Measurements from ENCODE around the gene CTSH.
A peak's percentile ranks its signal among the peaks of the same experiment; 100 is the strongest.

The CTSH gene

DNA sequence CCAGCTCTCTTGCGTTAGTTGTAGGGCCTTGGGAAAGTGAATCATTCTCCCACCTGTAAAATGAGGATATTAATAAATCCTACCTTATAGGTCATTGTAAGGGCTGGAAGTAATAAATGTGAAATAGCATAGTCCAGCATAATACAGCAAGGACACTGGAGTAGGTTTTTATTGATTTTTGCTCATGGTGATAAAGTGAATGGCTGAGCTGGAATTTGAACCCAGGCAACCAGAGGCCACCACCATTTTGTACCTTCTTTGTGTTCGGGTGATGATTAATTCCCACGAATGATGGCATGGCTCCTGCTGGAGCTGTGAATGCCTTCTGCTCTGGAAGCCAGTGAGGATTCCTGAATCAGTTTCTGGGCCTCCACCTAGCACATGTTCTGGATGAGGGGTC is 31.8 kb downstream of the CTSH start:
- H3K4me3 ChIP-seq (replicated peaks; ENCODE audit: low read depth, low read length), result no peak overlapping the region
- DNase-seq (ENCODE audit: extremely low read depth, low read depth), result no peak
- TF ChIP-seq, protein P1, sequence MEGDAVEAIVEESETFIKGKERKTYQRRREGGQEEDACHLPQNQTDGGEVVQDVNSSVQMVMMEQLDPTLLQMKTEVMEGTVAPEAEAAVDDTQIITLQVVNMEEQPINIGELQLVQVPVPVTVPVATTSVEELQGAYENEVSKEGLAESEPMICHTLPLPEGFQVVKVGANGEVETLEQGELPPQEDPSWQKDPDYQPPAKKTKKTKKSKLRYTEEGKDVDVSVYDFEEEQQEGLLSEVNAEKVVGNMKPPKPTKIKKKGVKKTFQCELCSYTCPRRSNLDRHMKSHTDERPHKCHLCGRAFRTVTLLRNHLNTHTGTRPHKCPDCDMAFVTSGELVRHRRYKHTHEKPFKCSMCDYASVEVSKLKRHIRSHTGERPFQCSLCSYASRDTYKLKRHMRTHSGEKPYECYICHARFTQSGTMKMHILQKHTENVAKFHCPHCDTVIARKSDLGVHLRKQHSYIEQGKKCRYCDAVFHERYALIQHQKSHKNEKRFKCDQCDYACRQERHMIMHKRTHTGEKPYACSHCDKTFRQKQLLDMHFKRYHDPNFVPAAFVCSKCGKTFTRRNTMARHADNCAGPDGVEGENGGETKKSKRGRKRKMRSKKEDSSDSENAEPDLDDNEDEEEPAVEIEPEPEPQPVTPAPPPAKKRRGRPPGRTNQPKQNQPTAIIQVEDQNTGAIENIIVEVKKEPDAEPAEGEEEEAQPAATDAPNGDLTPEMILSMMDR (IDR thresholded peaks at IDR 0.05; ENCODE audit: low read depth, low read length, missing control alignments), result no peak

DNA sequence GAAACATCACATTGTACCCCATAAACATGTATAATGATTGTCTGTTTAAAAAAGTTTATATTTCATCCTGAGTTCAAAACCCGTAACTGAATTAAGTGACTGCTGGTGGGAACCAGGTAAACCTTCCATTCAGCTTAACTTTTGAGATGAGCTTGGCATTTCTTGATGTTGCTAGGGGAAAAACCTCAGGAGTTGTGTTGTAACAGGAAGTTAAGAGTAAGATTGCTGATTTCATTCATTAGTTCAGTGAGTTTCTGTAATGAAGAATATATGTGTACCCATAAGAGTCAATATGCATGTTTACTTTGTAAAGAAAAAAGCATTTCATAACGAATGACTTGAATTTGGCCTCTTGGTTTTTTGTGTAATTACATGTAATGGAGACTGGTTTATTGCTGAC is 32.5 kb downstream of the CTSH start:
- H3K4me3 ChIP-seq (replicated peaks; ENCODE audit: low read depth, low read length), result no peak overlapping the region
- no peak for DNase-seq (ENCODE audit: extremely low read depth, low read depth)
- TF ChIP-seq, protein P1 (IDR thresholded peaks at IDR 0.05; ENCODE audit: low read depth, low read length, missing control alignments), result no peak

DNA sequence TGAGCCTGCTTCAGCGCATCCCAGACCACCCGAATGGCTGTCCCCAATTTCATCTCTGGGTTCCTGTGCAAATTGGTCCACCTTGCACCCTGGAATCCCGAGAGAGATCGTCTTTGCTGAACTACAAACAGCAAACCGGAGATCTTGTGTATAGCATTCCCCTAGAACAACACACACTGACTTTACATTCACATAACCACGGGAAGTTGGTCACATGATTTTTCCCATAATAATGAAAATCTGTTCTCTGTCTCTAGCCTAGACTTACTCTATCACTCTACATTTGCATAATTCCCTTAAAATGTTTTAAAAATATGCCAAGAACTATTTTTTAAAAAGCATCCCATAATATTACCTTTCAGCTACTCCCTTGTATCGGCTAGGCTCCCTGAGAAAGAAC is 34.6 kb downstream of the CTSH start:
- no peak overlapping the region for H3K4me3 ChIP-seq (replicated peaks; ENCODE audit: low read depth, low read length)
- DNase-seq (ENCODE audit: extremely low read depth, low read depth), result no peak
- TF ChIP-seq, protein P1 (IDR thresholded peaks at IDR 0.05; ENCODE audit: low read depth, low read length, missing control alignments), result no peak

DNA sequence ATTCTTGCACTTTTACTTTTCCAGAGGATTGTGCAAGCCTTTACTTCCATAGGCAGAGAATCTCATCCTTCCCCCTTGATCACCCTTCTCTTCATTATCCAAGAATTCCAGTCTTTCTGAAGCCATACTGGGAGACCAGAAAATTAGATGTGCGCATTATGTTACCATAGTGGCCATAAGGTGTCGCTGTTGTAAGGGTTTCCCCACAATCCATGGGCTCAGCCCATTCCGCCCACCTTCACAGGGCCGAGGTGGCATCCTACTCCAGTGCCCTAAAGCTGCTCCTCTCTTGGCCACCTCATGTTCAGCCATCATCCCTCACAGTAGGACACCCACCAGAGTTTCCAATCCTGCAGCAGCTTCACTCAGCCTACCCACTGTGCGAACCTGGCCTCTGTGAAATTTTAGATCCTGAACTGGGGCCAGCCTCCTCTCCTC is 35.0 kb downstream of the CTSH start:
- TF ChIP-seq, protein P1 (IDR thresholded peaks at IDR 0.05; ENCODE audit: low read depth, low read length, missing control alignments), result peak; percentile 66
- no peak overlapping the region for H3K4me3 ChIP-seq (replicated peaks; ENCODE audit: low read depth, low read length)
- no peak for DNase-seq (ENCODE audit: extremely low read depth, low read depth)

DNA sequence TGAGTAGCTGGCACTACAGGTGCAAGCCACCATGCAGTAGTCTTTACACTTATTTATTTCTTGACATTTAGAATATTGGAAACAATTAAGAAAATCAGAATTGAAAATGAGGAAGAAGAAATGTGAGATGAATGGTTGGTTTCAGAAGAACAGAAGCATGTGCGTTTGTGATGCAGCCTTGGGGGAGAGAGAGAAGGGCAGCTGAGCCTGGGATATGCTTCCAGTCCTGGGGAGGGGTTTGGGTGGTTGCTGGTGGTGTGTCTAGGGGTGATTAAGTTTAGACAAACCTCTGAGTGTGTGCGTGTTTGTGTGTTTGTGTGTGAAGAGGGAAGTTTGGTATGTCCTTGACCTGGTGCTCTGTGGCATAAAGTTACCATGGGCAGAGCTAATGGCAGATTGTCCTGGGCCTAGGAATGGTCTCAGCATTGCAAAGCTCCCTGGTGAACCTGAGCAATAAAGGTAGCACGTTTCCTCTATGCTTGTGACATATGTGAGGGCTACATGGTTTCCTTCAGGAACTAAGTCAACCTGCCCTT is 35.6 kb downstream of the CTSH start:
- no peak for DNase-seq (ENCODE audit: extremely low read depth, low read depth)
- TF ChIP-seq, protein P1 (IDR thresholded peaks at IDR 0.05; ENCODE audit: low read depth, low read length, missing control alignments), result no peak
- no peak overlapping the region for H3K4me3 ChIP-seq (replicated peaks; ENCODE audit: low read depth, low read length)

DNA sequence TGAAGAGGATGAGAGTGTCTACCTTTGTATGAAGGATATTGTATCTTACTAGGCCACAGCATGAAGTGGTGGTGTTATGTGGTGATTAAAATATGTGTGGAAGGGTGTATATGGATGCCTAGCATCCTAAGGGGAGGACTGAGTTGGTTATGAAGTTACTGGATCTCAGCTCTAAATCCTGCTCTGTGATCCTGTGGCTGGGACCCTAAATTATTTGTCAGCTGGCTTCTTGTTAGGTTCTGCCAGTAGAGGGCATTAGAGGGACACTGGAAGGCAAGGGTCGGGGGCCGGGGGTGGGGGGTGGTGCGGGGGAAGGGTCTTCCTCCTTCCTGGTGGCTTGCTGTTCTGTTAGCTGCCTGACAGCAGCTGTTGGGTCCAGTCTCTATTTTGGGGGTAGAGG is 37.3 kb downstream of the CTSH start:
- TF ChIP-seq, protein P1 (IDR thresholded peaks at IDR 0.05; ENCODE audit: low read depth, low read length, missing control alignments), result peak; percentile 6
- no peak for DNase-seq (ENCODE audit: extremely low read depth, low read depth)
- H3K4me3 ChIP-seq (replicated peaks; ENCODE audit: low read depth, low read length), result no peak overlapping the region

DNA sequence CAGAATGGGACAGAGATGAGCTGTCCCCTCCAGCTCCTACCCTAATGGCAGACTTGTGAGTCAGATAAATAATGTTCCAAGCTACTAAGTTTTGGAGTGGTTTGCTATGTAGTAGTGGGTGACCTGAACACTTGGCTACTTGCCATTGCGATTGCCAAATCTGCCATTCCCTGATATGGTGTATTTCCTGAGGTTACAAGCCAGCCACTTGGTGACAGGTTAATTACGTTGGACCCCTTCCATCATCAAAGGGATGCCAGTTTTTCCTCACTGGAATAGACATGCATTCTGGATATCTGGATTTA is 38.6 kb downstream of the CTSH start:
- no peak for DNase-seq (ENCODE audit: extremely low read depth, low read depth)
- TF ChIP-seq, protein P1 (IDR thresholded peaks at IDR 0.05; ENCODE audit: low read depth, low read length, missing control alignments), result no peak
- no peak overlapping the region for H3K4me3 ChIP-seq (replicated peaks; ENCODE audit: low read depth, low read length)

All from HFF-Myc (cell line).